NCI-H345 treated with DMSO at 0.1 percent for 48 hours (cell line): ENCODE results near the gene LRRC45.

Source experiments
- DNase-seq: peaks from one replicate; lab custom pipeline; 2025; ENCODE audit not compliant: unreplicated experiment; lab: John Stamatoyannopoulos, UW

Gene LRRC45

DNA sequence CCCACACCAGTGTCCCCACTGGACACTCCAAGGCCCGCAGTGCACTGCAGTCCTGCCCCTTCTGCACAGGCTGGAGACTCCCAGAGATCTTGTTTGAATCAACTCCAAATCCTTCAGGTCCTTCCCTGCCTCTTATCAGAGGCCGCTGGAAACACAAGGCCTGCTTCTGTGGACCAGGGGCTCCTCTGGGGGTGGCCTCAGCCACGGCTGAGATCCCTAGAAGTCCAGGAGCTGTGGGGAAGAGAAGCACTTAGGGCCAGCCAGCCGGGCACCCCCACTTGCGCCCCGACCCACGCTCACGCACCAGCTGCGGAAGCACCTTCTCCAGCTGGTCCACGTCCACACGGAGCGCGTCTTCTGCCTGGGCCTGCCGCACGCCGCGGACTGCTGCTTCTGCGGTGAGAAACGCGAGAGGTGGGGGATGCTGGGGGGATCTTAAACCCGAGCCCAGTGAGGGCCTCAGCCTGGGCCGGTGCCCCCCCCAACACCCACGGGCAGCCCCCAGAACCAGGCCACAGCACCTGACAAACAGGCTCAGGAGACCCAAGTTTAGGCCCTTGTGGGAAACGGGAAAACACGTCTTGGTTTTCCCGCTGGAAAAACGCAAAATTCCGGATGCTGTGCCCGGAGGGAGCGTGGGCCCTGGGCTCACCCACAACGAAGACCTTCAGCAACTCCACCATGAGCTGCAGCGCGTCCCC, 4.0 kb upstream of the LRRC45 start:
- DNase-seq, result no peak

DNA sequence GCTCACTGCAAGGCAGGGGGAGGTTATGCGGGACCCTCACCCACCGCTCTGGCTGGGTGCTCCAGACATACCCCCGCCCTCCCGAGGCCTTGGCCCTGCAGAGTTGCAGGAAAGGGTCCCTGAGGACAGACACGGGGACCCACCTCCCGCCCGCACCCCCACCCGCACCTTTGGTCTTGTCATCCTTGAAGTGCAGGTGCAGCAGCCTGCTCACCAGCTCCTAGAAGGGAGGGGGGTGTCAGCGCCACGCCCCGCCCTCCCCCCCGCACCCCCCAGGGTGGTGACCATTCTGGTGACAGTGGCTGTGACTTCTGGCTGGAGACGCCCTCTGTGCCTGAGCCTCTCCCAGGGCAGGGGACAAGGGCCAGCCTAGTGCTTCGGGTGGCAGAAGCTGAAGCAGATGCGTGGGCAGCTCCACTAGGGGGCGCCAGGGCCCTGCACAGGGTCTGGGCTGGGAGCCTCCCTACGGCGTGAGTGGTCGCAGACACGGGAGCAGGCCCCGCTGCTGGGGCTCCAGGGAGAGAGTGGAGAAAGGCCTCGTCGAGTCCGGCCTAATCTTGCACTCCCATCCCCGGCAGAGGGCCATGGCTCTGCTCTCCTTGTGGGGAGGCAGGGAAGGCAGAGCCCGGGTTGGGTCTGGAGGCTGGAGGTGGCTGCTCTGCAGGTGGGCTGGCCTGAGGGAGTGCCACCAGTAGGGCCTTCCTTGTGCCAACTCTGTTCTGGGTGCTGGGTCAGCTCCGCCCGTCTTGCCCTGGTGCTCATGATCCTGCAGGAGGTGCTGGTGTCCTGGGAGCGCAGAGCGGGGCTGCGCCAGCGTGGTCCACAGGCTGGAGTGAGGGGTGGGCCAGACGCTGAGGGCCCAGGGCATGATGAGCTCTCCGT, 3.2 kb upstream of the LRRC45 start:
- peak; percentile 20 for DNase-seq

DNA sequence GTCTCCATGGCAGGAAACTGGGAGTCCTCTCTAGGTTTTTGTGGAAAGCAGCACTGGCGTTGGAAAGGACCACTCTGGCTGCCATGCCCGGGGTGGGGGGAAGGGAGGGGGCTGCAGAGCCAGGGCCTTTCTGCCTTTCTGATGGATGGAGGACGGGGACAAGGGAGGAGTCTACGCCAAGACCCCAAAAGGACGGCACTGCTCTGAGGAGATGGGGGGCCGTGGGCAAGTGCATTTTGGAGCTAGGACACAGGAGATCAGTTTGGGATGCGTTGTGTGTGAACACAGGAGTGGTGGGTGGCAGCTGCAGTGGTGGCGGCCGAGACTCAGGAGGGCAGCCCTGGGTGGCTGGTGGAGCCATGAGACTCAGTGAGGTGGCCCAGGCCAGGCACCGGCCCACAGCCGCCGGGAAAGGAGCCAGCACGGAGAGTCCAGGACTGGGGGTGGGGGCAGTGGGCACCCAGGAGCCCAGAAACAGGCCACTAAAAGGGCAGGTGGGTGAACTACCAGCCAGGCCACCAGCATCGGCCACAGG, 2.5 kb upstream of the LRRC45 start:
- no peak for DNase-seq

DNA sequence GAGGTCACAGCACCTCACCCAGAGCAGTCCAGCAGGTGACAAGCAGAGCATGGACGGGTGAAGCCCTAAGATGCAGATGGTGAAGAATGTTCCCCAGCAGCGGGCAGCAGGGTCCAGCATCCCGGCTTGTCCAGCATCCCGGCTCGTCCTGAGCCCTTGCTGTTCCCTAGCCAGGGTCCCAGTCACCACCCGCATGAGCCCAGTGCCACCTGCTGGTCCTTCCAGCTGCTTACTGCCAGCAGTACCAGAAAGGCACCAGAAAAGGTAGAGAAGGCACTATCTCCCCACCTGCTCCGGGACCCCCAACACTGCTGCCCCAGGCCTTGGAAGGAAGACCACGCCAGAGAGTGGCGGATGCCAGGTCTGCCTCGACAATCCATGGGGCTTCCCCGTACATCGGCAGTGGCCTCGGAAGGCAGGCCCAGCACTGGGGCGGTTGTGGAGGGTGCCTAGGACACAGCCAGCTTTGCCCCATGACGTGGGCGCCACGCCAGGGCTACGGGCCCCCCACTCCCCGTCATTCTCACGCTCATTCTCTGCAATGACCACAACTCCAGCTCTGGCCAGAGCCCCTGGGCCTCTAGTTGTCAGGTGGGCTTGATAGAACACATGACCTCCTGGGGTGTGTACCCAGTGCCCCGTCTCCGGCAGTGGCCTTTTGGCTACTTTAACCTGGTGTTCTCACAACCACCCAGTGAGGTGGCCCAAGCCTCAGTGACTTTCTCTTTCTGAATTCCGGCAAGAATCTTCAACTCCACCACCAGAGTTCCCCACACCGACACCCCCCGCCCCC, 1.8 kb upstream of the LRRC45 start:
- DNase-seq, result no peak

DNA sequence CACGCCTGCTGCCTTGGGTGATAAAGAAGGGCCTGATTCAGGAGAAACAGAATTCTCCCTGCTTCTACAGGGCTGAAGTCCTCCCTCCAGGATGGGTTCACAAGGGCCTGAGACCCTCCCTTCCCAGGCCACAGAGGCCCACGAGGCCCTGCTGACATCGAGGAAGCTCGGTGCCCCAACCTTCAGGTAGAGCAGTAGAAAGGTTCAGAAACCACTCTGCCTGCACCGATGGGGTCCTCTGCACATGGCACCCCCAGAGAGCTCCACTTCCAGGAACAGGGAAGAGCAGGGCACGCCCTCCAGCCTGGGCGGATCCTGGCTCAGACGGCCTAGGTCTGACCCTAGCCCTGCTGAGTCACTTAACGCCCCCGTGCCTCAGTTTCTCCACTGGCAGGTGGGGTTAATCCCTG, 1.2 kb upstream of the LRRC45 start:
- no peak for DNase-seq

DNA sequence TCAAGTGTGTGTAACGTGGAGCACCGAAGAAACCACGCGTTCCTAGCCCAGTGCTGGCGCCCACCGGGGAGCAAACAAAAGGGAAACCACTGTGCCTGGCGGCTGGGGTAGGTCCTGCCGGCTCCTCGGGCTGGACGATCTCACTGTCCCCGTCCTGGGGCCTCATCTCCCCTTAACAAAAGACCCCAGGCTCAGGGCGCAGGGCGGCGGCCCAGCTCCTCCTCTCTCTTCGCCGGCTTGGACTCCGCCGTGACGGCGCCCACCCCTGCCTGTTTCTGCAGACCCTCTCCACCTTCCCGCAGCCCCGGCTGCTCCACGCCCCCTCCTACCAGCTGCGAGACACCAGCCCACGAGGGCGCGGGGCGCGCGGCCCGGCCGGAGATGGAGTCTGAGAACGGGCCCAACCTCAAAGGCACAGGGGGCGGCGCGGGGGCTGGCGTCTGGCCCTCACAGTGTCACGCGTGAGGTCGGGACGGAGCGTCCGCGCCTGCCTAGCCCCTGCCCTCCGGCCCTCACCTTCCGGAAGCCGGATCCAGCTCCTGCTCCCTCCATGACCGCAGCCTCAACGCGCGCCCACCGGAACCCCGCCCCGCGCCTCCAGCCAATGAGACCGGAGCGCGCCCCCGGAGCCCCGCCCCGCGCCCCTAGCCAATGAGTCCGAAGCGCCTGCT, 660 bp upstream of the LRRC45 start, which contains the start of gene CENPX:
Gene CENPX (minus strand): TSS at position 569 of the 671 bp plus-strand sequence. CDS start 17 bp downstream, at position 552.
- no peak for DNase-seq

DNA sequence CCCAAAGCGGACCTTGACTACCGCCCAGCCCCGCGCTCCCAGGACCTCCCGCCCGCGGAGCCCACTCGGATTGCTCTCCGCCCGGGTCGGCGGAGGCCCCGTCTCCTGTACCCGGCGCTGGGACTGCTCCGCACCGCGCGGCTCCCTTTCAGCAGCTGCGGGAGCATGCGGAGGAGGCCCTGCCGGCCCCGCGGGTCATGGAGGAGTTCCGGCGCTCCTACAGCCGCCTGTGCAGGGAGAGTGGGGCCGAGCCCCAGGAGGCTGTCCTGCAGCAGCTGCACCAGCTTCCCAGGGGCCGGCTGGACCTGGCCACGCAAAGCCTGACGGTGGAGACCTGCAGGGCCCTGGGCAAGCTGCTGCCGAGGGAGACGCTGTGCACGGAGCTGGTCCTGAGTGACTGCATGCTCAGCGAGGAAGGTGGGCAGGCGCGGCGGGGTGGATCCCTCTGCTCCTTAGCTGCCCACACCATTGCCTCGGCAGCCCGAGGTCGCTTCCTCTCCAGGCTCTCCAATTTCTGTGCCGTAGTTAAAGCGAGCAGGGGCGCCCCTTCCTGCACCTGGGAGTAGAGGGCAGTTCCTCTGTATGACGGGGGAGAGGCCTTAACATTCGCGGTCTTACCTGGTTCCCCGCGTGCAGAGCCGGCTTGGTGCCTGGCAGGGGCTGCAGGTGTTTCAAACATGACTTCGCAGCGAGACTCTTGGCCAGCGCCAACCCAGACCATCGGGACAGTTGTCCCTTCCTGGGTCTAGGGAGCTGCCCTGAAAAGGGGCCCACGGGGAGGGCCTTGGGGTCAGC, 539 bp downstream of the LRRC45 start:
- DNase-seq, result no peak

DNA sequence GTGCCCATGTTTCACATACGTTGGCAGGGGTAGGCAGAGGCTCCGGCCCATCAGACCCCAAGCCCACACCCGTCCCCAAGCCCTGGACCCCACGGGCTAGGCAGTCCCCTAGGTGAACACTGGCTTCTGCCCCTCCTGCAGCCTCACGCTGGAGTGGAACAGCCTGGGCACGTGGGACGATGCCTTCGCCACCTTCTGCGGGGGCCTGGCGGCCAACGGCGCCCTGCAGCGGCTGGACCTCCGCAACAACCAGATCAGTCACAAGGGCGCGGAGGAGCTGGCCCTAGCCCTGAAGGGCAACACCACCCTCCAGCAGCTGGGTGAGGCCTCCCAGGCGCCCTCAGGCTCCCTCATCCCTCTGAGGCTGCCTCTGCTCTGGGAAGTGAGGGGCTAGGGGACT, 1.8 kb downstream of the LRRC45 start:
- no peak for DNase-seq

DNA sequence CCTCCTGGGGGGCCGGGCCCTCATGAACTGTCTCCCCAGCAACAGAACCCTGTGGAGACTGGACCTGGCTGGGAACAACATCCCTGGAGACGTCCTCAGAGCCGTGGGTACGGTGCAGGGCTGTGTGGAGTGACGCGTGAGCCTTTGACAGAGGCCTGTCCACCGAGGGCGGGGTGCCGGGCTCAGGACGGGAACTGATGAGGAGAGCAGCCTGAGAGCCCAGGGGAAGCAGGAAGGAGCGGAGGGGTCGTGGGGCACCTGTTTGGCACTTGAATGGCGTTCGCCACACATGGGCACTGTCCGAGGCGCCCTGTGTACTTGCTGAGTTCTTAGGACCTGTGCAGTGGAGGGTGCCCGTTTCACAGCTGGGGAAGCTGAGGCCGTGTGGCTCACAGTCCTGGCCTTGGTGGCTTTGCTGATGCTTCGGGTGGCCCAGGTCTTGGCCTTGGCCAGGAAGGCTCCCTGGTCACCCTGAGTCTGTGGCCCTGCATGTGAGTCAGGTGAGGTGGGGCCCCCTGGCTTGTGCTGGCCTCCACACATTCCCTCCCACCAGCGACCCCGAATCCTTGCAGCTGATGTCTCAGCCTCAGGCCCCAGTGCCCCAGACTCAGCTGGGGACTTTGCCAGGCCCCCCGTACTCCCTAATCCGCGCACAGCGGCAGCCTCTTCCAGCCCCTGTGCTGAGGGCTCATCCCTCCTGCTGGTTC, 2.4 kb downstream of the LRRC45 start:
- DNase-seq, result no peak

DNA sequence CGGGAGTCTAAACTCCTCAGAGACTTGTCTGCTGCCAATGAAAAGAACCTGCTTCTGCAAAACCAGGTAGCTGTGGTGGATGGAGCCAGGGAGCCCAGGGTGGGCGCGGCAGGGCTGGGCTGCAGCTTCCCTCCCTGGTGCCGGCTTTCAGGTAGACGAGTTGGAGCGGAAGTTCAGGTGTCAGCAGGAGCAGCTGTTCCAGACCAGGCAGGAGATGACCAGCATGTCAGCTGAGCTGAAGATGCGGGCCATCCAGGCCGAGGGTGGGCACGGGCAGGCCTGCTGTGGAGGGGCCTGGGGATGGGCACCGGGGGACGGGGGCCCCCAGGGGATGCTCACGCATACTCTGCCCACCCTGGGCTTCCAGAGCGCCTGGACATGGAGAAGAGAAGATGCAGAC, 5.1 kb downstream of the LRRC45 start:
- DNase-seq, result no peak

DNA sequence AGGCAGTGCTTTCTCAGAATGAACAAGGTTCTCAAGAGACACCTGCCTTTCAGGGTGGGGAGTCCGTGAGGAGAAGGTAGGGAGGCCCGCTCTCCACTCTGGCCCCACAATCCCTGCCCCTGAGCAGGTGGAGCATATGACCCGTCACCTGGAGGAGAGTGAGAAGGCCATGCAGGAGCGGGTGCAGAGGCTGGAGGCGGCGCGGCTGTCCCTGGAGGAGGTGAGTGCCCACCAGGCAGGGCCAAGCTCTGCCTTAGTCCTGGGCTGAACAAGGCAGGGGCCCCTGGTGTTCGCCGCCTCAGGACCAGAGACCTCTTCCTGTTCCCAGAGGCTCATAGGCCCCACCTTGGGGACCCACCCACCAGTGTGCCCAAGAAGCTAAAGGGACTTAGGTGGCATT, 5.9 kb downstream of the LRRC45 start:
- DNase-seq, result no peak

DNA sequence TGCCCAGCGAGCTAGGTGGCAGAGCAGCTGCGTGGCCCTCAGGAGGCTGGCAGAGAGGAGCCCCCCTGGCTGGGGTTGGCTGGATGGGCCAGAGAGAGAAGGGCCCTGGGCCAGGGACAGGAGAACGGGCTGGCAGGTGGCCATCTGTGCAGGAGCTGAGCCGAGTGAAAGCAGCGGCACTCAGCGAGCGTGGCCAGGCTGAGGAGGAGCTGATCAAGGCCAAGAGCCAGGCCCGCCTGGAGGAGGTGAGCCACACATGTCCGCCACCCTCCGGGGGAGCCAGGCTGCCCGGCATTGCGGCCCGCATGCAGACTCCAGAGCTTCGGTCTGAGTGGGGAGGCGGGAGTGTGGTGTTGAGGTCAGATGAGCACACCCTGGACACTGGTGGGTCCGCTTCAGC, 6.3 kb downstream of the LRRC45 start:
- no peak for DNase-seq

DNA sequence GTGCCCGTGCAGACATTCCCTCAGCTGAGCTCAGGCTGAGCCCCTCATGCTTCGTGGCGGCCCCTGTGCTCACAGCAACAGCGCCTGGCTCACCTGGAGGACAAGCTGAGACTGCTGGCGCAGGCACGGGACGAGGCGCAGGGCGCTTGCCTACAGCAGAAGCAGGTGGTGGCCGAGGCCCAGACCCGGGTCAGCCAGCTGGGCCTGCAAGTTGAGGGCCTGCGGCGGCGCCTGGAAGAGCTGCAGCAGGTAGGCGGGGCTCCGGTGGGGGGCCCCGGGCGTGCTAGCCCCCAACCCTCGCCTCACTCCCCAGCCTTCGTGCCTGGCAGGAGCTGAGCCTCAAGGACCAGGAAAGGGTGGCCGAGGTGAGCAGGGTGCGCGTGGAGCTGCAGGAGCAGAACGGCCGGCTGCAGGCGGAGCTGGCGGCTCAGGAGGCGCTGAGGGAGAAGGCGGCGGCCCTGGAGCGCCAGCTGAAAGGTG, 6.9 kb downstream of the LRRC45 start:
- DNase-seq, result no peak

DNA sequence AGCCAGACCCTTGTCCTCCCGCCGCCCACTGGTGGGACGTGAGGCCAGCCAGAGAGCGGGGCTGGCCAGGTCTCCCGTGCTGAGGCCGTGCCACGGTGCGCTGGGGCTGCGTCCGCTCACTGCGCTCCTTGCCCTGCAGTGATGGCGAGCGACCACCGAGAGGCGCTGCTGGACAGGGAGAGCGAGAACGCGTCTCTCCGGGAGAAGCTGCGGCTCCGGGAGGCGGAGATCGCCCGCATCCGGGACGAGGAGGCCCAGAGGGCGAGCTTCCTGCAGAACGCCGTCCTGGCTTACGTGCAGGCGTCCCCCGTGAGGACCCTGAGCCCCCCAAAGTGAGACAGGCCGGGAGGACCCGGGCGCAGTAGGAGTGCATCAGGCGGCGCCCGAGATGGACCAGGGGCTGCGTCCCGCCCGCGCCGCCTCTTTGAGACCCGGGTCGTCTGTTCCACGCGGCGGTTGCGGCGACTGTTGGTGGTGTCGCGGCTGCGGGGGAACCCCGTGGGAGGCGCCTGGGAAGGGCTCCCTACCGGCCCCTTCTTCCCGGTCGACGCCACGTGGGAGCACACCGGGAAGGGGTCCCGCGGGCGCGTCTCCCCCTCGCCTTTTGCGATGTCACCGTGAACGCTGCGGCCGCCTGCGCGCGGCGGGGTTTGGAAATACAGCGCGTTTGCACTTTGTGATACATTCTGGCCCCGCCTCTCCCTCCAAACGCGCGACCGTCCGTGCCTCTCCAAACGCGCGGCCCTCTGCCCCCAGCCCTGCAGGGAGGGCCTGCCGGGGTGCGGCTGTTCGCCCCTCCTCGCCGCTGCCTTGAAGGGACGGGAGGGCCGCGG, 7.6 kb downstream of the LRRC45 start:
- peak; percentile 63 for DNase-seq

DNA sequence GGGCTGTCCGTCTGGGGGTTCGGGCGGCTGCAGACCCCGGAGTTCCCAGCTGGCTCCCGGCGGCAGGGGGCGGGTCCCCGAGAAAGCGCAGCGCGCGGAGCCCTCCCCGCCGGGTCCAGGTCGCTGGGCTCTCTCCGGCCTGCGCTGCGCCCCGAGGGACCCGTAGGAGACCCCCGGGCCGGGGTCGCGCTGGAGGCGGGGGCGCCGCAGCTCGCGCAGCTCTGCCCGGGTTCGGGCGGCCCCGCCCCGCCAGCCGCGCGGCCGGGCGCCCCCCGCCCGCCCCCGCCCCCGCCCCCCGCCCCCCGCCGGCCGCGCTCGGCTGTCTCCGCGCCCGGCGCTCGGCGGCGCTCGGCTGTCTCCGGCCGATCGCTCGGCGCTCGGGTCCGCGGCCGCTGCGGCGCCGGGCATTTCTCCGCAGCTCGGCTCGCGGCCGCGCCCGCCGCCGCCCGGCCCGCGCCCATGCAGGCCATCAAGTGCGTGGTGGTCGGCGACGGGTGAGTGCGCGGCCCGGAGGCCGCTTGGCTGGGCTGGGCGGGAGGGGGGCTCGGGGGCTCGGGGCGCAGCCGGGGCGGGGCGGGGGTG, 8.3 kb downstream of the LRRC45 start, which contains the start of gene RAC3:
Gene RAC3 (plus strand): TSS at position 376 of the 582 bp plus-strand sequence. CDS start 84 bp downstream, at position 460.
- DNase-seq, result peak; percentile 41

DNA sequence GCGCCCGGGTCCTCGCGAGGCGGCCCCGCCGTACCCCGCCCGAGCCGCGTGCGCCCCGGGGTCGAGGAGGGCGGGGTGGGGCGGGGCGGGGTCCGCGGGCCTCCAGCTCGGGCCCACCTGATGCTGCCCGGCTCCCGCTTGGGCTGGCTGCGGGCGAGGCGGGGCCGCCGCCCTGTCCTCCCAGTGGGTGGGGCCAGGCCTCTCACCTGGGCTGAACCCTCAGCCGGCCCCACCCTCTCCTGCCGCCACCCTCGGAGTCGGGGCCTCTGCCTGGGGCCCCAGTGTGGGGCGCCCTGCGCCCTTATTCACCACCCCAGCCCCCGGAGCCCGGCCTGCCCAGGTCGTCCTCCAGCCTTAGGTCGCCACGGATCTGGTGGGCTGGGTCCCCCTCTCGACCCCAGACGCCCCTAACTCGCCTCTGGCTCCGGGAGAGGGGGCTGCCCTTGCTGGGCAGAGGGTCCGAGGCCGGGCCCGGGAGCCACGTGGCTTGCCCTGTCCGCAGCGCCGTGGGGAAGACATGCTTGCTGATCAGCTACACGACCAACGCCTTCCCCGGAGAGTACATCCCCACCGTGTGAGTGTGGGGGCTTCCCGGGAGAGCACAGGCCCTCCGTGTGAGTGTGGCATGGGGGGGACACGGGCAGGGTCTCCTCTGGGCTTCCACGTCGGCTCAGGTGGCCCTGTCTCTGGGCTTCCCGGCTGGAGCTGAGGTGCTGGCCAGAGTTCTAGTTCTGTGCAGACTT, 9.0 kb downstream of the LRRC45 start:
- peak; percentile 34 for DNase-seq
